LNCaP clone FGC (cell line): ENCODE measurements around the gene SLC25A24.
"Not testable (repeated sequence)": the region's sequence is repeated elsewhere in the genome, so short reads cannot be mapped to it uniquely, and the experiment has no call there.

Experiments used
- DNase-seq: peaks from one replicate; pipeline ENCODE4 v3.0.0-alpha.2; 2011; ENCODE audit warnings: low read depth
- H3K4me3 ChIP-seq: 2 replicates; pipeline ENCODE4 v1.5.1; 2011; ENCODE audit warnings: mild to moderate bottlenecking, low read depth, low read length, control low read depth
- TF ChIP-seq, protein P1 (sequence below): IDR thresholded peaks from 2 replicates; pipeline ENCODE4 v1.5.1; 2012; ENCODE audit warnings: mild to moderate bottlenecking; ENCODE audit not compliant: control insufficient read depth, insufficient read depth; ENCODE audit errors: extremely low read depth

SLC25A24 gene

DNA sequence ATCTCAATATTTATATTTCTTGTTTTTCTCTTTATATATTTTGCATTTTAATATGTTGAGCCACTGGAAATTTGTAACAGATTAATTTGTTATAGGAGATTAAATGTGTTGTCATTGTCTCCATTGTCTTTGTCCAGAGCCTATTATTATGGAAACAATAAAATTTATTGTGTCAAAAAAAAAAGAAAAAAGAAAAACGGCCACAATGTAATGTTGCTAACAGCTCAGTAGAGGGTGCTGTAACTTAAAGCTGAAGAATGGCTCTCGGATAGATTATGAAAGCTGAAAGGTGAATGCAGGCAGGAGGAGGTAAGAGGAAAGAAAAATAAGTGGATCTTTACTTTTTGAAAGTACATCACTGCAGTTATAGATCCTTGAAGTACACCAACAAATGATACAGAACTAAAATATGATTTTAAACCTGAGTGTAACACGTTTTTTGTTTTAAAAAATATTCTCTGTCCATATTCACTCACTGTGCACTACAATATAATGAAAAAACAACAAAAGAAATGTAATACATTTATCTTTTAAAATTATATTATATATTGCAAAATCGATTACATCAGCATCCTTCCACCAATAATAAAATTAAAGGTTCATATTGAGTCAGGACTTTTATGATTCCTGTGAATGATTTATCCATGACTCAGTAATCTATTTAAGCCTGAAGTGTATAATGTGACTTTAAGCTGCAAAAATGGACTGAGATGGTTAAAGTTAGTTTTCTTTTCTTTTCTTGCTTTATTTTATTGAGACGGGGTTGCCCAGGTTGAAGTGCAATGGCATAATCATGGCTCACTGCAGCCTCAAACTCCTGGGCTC is 14.7 kb upstream of the SLC25A24 start:
- not testable (repeated sequence) for DNase-seq
- TF ChIP-seq, protein P1, sequence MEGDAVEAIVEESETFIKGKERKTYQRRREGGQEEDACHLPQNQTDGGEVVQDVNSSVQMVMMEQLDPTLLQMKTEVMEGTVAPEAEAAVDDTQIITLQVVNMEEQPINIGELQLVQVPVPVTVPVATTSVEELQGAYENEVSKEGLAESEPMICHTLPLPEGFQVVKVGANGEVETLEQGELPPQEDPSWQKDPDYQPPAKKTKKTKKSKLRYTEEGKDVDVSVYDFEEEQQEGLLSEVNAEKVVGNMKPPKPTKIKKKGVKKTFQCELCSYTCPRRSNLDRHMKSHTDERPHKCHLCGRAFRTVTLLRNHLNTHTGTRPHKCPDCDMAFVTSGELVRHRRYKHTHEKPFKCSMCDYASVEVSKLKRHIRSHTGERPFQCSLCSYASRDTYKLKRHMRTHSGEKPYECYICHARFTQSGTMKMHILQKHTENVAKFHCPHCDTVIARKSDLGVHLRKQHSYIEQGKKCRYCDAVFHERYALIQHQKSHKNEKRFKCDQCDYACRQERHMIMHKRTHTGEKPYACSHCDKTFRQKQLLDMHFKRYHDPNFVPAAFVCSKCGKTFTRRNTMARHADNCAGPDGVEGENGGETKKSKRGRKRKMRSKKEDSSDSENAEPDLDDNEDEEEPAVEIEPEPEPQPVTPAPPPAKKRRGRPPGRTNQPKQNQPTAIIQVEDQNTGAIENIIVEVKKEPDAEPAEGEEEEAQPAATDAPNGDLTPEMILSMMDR: peak; percentile 64

DNA sequence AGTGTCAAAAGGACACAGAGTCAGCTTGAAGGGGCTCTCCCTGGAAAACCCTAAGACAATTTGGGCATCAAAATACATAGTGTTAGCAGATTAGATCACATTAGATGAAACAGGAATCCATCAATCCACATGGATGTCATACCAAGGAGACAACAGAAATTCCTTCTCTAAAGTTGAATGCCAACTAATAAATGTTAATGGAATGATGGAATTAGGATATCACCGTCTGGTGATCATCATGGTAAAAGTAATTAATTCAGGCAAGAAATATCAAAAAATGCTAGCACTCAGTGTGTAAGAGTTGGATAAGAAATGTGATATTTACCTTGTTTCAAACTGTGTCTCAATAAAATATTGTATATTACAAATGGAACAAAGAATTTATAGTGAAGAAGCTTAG is 10.9 kb upstream of the SLC25A24 start:
- TF ChIP-seq, protein P1: no peak
- H3K4me3 ChIP-seq: no peak overlapping the region
- no peak for DNase-seq

More for the DNA sequence above, 14.7 kb upstream of the SLC25A24 start:
- not testable (repeated sequence) for H3K4me3 ChIP-seq

DNA sequence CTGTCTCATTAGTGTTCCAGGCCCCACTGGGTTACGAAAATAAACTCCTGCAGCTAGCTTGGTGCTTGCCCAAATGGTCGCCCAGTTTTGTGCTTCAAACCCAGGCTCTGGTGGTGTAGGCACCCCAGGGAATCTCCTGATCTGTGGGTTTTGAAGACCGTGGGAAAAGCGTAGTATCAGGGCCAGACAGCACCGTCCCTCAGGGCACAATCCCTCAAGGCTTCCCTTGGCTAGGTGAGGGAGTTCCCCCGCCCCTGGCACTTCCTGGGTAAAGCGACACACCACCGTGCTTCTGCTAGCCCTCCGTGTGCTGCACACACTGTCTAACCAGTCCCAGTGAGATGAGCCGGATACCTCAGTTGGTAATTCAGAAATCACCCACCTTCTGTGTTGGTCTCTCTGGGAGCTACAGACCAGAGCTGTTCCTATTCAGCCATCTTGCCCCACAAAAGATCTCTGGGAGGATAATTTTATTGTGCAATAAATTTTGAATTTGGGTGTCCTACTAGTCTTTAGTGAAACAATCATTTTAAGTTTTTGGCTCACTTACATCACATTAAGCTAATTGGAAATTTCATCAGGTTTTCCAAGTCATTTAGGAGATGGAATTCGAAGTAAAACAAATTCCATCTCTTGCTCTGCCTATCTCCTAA is 9.4 kb upstream of the SLC25A24 start:
- TF ChIP-seq, protein P1: no peak
- no peak overlapping the region for H3K4me3 ChIP-seq
- no peak for DNase-seq

DNA sequence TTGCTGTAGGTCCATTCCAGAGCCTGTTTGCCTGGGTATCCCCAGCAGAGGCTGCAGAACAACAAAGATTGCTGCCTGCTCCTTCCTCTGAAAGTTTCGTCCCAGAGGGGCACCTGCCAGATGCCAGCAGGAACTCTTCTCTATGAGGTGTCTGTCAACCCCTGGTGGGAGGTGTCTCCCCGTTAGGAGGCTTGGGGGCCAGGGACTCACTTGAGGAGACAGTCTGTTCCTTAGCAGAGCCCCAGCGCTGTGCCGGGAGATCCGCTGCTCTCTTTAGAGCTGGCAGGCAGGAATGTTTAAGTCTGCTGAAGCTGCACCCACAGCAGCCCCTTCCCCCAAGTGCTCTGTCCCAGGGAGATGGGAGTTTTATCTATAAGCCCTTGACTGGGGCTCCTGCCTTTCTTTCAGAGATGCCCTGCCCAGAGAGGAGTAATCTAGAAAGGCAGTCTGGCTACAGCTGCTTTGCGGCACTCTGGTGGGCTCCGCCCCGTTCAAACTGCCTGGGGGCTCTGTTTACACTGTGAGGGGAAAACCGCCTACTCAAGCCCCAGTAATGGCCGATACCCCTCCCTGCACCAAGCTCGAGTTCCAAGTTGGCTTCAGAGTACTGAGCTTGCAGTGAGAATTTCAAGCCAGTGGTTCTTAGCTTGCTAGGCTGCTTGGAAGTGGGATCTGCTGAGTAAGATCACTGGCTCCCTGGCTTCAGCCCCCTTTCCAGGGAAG is 8.7 kb upstream of the SLC25A24 start:
- H3K4me3 ChIP-seq: no peak overlapping the region
- DNase-seq: no peak
- TF ChIP-seq, protein P1: no peak

DNA sequence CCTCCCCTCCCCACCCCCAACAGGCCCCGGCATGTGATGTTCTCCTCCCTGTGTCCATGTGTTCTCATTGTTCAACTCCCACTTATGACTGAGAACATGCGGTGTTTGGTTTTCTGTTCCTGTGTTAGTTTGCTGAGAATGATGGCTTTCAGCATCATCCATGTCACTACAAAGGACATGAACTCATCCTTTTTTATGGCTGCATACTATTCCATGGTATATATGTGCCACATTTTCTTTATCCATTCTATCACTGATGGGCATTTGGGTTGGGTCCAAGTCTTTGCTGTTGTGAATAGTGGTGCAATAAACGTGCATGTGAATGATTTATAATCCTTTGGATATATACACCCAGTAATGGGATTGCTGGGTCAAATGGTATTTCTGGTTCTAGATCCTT is 3.4 kb upstream of the SLC25A24 start:
- DNase-seq, H3K4me3 ChIP-seq: not testable (repeated sequence)

DNA sequence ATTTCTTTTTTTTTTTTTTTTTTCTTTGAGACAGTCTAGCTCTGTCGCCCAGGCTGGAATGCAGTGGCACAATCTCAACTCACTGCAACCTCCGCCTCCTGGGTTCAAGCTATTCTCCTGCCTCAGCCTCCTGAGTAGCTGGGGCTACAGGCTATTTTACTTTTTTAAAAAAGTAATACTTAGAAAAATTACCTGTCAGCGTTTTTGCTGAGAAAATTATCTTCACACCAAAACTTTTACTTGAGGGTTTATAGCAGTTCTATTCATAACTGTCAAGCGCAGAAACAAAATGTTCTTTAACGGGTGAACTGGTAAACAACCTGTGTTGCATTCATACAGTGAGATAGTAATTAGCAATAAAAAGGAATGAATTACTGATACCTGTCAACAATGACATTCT is 1.5 kb upstream of the SLC25A24 start:
- no peak overlapping the region for H3K4me3 ChIP-seq
- no peak for DNase-seq
- TF ChIP-seq, protein P1: no peak

DNA sequence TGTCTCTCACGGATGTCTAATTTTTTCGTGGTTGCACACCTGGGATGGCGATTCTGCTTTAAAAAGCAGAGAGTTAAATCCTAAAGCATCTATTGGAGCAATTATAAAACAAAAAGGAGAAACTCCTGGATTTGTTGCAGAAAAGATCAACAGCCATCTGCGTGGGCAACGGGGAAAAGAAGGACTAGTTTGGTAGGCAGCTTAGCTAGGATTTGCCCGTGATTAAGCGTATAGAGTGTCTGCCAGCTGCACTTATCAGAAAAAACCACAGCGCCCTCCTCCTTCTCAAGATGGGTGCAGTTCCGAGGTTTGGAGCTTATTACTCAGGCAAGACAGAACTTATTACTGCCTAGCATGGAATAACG is 526 bp upstream of the SLC25A24 start:
- TF ChIP-seq, protein P1: peak; percentile 54
- H3K4me3 ChIP-seq: peak overlapping the region; percentile 80
- DNase-seq: peak; percentile 39
